DMS 273 (cell line): ENCODE results near the gene LTBP2.

Experiments used
- DNase-seq: peaks from one replicate; lab custom pipeline; 2025; ENCODE audit not compliant: unreplicated experiment; lab: John Stamatoyannopoulos, UW

LTBP2 gene

DNA sequence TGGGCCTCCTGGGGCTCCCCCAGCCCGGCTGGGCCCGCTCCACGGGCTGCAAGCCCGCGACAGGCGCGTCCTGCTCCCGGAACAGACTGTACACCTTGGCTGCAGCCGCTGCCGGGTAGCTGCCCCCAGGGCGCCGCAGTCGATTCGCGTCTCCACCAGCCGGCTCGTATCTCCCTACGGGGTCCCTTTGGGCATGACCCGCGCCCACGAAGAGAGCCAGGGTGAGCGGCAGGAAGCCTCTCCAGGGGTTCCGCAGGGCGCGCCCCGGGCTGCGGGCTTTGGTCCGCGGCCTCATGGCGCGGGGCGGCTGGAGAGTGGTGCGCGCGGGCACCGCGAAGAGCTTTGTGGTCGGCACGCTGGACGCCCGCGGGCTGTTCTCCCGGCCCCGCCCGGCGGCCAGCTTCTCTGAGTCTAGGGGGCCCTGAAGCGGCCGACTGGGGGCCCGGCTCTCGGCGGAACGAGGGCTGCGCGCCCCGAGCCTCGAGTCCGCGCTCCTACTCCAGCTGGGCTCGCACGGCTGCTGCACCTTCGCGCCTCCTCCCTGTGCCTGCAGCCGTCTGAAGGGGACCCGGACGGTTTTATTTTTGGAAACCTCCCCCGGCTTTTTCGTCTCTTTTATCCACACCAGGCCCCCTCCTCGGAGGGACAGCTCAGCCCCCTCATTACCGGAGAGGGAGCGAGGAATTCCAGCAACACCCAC, at the start of gene LTBP2:
Gene LTBP2 (minus strand): TSS at position 588 of the 700 bp plus-strand sequence. CDS start 293 bp downstream, at position 295.
- peak; percentile 77 for DNase-seq

DNA sequence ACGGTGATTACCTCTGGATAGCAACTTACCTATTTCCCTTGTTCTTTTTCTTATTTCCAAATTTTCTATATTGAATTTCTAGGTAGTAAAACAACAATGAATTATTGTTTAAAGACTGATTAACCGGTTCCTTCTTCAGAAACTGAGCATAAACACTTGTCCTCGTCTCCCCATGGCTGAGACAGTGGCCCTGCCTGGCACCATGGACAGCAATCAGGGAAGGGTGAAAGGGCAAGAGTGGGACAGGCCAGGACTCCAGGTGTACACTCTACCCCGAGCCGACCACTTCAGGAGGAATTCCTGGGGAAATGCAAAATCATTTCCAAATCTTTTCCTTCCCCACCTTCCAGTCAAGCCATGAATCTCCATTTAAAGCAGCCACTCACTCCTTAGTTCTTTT, 48.8 kb upstream of the LTBP2 start:
- no peak for DNase-seq

GRCh38 chr14:74660167-74660566, 48.1 kb upstream of the LTBP2 start:
- DNase-seq, result no peak

- DNase-seq, result no peak
Observed at GRCh38 chr14:74658535-74659131, 46.6 kb upstream of the LTBP2 start.

GRCh38 chr14:74656964-74657363, 44.9 kb upstream of the LTBP2 start:
- DNase-seq, result no peak

GRCh38 chr14:74655599-74656395, 43.8 kb upstream of the LTBP2 start:
- no peak for DNase-seq

DNA sequence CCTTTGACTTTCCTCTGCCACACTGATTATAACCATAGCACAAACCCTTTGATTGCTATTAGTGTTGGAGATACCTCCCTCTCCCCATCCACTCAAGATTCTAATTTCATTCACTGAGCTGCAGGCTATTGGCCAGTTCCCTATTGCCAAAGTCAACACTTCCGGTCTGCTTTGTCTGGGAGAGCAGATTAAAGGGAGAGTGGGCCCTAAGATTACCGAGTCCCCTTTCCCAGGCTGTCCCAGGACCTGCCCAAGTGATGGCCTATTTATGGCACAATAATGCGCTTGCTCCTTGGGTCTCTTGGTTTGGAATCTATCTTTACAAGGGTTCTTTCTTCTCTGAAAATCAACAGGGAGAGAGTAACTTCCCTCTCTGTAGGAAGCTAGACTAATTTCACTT, 42.9 kb upstream of the LTBP2 start:
- DNase-seq, result no peak

DNA sequence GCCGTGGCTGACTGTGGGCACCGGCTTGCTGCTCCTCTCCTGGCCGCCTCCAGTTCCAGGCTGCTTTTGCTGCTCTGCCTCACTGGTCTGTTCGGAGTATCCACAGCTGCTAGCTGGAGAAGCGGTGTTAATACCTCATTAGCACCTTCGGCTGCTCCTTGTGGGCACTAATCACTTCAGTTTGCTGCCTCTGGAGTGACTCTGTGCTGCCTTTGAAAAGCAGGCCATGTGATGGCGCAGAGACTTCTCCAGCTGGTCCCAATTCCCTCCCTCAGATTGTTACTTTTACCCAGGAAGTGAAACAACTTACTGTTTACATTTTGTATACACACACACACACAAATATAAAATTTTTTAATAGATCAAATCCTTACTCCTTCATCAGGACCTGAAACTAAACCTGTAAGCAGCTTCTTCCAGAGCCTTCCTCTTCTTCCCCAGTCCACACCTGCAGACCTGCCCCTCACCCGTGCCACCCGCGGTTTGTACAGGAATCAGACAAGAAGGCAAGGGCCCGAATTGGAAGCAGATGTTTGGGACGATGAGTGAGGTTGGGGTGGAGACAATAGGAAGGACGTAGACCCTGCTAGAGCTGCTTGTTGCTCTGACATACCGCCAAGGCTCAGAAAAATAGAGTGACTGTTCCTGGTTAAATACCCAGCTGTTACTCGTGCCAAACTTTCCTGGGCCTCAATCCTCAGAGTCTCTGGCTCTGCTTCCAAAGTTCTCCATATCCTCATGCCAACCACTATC, 41.5 kb upstream of the LTBP2 start:
- no peak for DNase-seq

DNA sequence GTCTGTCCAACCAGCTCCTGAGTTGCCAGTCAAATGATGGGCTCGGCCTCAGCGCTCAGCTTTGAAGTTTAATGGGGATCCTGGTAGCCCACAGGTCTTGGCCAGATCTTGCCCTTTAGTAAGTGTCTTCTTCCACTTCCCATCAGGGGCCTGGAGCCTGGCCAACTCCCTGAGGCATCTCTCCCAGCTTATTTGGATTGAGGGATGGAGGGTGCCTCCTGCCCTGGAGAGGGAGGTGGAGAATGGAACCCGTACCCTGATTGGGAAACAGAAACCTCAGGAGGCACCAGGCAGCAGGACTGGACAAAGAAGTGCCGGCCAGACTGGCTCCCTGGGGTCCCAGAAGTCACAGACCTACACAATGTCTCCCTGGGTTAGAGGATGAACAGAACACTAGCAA, 40.5 kb upstream of the LTBP2 start:
- DNase-seq, result no peak

- no peak for DNase-seq
Observed at GRCh38 chr14:74650927-74651686, 39.1 kb upstream of the LTBP2 start.

DNA sequence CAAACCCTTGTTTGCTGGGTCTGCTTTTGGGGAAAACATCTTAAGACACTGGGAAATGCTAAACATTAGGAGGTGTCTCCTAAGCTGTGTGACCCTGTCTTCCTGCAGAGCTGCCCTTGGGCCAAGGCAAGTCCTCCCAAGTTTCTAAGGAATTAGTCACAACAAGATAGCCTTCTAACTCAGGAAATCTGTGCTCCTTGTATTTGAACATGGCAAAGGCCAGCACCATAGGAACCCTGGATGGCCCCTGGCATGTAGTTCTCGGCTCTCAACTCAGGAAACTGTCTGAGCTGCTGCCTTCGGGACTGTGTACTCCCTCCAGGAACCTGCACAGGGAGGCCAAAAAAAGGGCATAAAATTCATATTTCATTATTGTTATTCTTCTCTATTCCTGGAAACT, 37.6 kb upstream of the LTBP2 start:
- DNase-seq, result no peak

DNA sequence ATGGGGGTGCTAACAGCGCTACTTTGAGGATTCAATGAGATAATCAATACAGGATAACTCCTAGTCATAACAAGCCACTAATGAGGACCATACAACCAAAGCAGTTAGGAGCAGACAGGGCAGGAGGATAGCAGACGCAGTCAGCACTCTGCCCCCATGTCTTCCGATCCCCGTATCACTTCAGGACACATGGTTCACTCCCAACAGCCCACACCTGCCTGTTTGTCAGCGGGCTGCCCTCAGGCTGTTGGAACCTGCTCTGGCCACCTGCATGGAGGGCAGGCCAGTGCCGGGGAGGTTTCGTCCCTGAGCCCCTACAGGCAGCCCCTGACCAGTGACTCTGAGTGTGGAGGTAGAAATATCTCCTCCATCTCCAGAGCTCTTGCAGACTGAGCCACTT, 37.1 kb upstream of the LTBP2 start:
- DNase-seq, result no peak

GRCh38 chr14:74648601-74649000, 36.6 kb upstream of the LTBP2 start:
- no peak for DNase-seq

- DNase-seq, result peak; percentile 87
Observed at GRCh38 chr14:74647678-74648461, 35.8 kb upstream of the LTBP2 start.

DNA sequence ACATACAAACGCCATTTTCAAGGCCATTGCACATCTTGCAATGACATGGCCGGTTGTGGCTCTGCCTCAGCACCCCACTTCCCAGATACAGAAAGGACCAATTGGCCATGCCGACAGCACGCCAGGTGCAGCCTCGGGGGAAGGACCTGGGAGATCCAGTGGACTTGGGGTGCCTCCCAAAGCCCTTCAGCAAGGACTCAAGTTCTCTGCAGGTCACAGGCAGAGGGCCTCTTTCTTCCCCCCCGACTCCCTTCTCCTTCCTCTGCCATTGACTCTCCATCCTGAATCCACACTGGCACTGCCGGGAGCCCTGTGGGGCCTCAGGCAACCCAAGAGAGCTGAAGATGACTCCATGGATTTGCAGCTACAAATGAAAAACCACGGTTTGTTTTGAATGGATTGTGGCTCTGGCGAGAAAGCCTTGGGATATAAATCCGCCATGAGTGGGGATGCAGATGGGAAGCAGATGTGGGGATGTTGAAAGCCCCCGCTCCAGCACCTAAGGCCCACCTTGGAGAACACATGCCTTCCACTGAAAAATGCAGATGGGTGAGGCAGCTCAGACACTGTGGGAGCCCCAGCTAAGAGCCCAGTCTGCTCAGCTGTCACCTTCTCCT, 35.1 kb upstream of the LTBP2 start:
- no peak for DNase-seq

DNA sequence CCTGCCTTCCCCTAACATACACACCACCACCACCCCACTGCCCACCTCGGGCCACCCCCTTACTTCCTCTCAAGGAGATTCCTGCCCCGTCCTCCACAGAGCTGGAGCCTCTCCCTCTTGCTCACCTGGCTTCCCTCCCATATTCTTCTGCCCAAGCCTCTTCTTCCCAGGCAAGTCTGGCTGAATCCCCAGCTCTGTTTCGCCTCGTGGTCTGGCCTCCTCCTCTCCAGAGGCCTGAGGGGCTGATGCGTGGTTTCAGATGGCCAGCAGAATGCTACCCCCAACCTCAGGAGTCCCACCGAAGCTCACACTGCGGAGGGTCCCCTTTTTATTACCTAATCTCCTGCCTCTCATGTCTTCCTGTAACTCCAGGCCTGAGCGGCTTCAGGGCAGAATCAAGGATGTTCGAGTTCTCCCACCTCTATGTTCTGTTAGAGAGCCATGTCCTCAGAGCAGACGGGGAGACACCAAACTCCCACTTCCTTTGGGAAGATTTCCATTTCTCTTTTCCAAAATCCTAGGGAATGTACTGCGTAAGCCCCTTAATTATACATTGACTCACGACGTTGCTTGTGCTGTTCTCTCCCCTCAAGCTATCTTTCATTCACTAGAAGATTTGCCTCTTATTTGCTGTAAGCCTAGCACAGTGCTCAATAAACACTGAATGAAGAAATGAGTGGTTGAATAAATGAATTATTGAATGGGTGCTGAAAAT, 33.9 kb upstream of the LTBP2 start:
- no peak for DNase-seq

DNA sequence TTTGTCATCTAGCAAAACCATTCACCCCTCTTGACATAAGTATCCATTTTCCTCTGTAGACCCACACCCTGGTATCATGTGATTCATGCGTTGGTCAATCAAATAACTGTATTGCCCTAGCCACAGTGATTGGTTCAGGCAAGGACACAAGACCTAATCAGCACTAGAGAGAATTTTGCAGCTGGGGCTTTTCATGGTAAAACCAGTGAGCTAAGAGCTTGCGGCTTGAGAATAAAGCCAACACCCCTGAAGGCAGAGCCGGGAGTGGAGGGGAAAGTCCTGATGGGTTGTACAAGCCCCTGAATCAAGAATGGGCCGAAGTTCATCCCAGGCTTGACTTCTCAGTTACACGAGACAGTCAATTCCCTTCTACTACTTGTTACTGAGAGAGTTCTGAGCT, 33.2 kb upstream of the LTBP2 start:
- DNase-seq, result no peak

DNA sequence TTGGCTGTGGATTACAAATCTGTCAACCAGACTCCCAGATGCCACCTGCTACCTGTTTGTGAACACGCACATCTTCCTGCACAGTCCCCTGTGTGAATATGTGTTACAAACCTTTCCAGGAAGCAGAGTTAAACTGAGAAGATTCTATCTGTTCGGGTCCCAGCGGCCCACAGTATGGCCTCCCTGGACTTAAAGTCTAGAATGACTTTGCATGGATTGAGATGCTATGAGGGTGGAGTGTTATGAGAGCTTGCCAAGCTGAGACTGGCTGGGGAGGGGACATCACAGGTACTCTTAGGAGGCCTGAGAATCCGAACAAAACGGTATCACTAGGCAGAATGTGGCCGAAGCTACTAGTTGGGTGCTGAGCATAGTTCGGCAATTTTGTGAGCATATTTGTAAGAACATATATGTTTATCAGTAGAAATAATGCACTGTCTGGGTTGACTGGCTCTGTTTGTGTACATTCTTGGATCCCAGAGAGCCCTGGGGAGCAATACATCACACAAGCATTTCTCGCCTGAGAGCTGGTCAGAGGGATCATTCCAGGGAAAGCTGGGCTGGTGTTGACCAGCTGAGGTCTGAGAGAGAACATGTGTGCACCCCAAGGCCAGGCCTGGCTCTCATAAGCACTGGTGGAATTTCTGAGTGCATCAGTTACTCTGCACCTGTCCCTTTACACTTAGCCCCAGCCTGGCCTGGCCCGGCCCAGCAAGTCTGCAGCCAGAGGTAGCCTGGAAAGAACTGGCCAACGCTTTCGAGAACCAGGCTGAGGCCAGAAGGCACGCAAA, 29.8 kb upstream of the LTBP2 start:
- no peak for DNase-seq
